Measurements from ENCODE around the gene VSIG10.

- TF ChIP-seq CTCF (IDR thresholded peaks at IDR 0.05) (no peak), POLR2AphosphoS5 (IDR thresholded peaks at IDR 0.05) (no peak)
Measured at GRCh38 chr12:118025168-118025567, 78.6 kb downstream of the VSIG10 start.

Measured in breast epithelium (tissue), 3 donors.